Renal cortex interstitium (tissue), 15 donors: ENCODE measurements around the gene COX11. TPM values are rescaled to one million over a fixed set of nuclear protein-coding genes. Genes with fewer than 3 reads are reported as not detected.

ENCODE experiments used
- DNase-seq, 11 donors: peaks; one replicate each; pipeline ENCODE4 v3.0.0-alpha.2; 2013; ENCODE audit warnings: low read depth in 9 of 11, low spot score in 4 of 11; ENCODE audit errors: extremely low read depth in 1 of 11
- long read RNA-seq, 16 experiments: transcript quantifications; one replicate each; lab custom pipeline, GENCODE V29; 2026
- polyA plus RNA-seq, 3 donors: library from polyadenylated mRNA; unstranded; fragments of 120-200 nt; gene quantifications; one replicate each; pipeline ENCODE4 v1.2.1, GENCODE V29; 2013; ENCODE audit not compliant: insufficient read length in 3 of 3

The COX11 gene
- 100 to 1,000 TPM in 1 of 3 donors, 10 to 100 TPM in 2; 78.6 to 118 (median 92.0) TPM for polyA plus RNA-seq
- long read RNA-seq, donor 1, transcript COX11-201 (4 exons, 2,497 nt): major isoform, 12 of 35 reads
- long read RNA-seq, donor 1, transcript COX11-203 (1 exons, 3,244 nt): minor isoform, 7 of 35 reads
- long read RNA-seq, donor 1, partial matches to known transcripts: 12 of 35 reads
- long read RNA-seq, donor 1, other reads (novel, unspliced or antisense): 0 of 35 reads
- long read RNA-seq, donor 2, transcript COX11-203 (1 exons, 3,244 nt): major isoform, 8 of 45 reads
- long read RNA-seq, donor 2, partial matches to known transcripts: 27 of 45 reads
- long read RNA-seq, donor 2, other reads (novel, unspliced or antisense): 0 of 45 reads
- long read RNA-seq, donor 3, transcript COX11-201 (4 exons, 2,497 nt): major isoform, 28 of 70 reads
- long read RNA-seq, donor 3, transcript COX11-203 (1 exons, 3,244 nt): minor isoform, 9 of 70 reads
- long read RNA-seq, donor 3, transcript COX11-202 (3 exons, 1,108 nt): minor isoform, 10 of 70 reads
- long read RNA-seq, donor 3, partial matches to known transcripts: 17 of 70 reads
- long read RNA-seq, donor 3, other reads (novel, unspliced or antisense): 0 of 70 reads
- long read RNA-seq, donor 4, transcript COX11-202 (3 exons, 1,108 nt): minor isoform, 7 of 80 reads
- long read RNA-seq, donor 4, transcript COX11-203 (1 exons, 3,244 nt): major isoform, 59 of 80 reads
- long read RNA-seq, donor 4, transcript COX11-201 (4 exons, 2,497 nt): minor isoform, 12 of 80 reads
- long read RNA-seq, donor 4, partial matches to known transcripts: 0 of 80 reads
- long read RNA-seq, donor 4, other reads (novel, unspliced or antisense): 0 of 80 reads
- long read RNA-seq, donor 5: 0 reads
- long read RNA-seq, donor 6, transcript COX11-201 (4 exons, 2,497 nt): minor isoform, 14 of 101 reads
- long read RNA-seq, donor 6, transcript COX11-203 (1 exons, 3,244 nt): major isoform, 62 of 101 reads
- long read RNA-seq, donor 6, partial matches to known transcripts: 17 of 101 reads
- long read RNA-seq, donor 6, other reads (novel, unspliced or antisense): 0 of 101 reads
- long read RNA-seq, donor 7, transcript COX11-202 (3 exons, 1,108 nt): minor isoform, 8 of 55 reads
- long read RNA-seq, donor 7, transcript COX11-201 (4 exons, 2,497 nt): minor isoform, 9 of 55 reads
- long read RNA-seq, donor 7, transcript COX11-203 (1 exons, 3,244 nt): major isoform, 24 of 55 reads
- long read RNA-seq, donor 7, partial matches to known transcripts: 11 of 55 reads
- long read RNA-seq, donor 7, other reads (novel, unspliced or antisense): 0 of 55 reads
- long read RNA-seq, donor 8: 0 reads
- long read RNA-seq, donor 9, transcript COX11-201 (4 exons, 2,497 nt): major isoform, 14 of 48 reads
- long read RNA-seq, donor 9, transcript COX11-203 (1 exons, 3,244 nt): minor isoform, 11 of 48 reads
- long read RNA-seq, donor 9, transcript COX11-202 (3 exons, 1,108 nt): minor isoform, 9 of 48 reads
- long read RNA-seq, donor 9, partial matches to known transcripts: 10 of 48 reads
- long read RNA-seq, donor 9, other reads (novel, unspliced or antisense): 0 of 48 reads
- long read RNA-seq, donor 10, transcript COX11-201 (4 exons, 2,497 nt): minor isoform, 9 of 76 reads
- long read RNA-seq, donor 10, transcript COX11-203 (1 exons, 3,244 nt): major isoform, 17 of 76 reads
- long read RNA-seq, donor 10, transcript COX11-202 (3 exons, 1,108 nt): minor isoform, 14 of 76 reads
- long read RNA-seq, donor 10, partial matches to known transcripts: 27 of 76 reads
- long read RNA-seq, donor 10, other reads (novel, unspliced or antisense): 0 of 76 reads
- long read RNA-seq, donor 11, transcript COX11-203 (1 exons, 3,244 nt): minor isoform, 13 of 50 reads
- long read RNA-seq, donor 11, transcript COX11-201 (4 exons, 2,497 nt): major isoform, 22 of 50 reads
- long read RNA-seq, donor 11, transcript COX11-202 (3 exons, 1,108 nt): minor isoform, 6 of 50 reads
- long read RNA-seq, donor 11, partial matches to known transcripts: 9 of 50 reads
- long read RNA-seq, donor 11, other reads (novel, unspliced or antisense): 0 of 50 reads
- long read RNA-seq, donor 12, transcript COX11-203 (1 exons, 3,244 nt): major isoform, 21 of 39 reads
- long read RNA-seq, donor 12, transcript COX11-201 (4 exons, 2,497 nt): minor isoform, 6 of 39 reads
- long read RNA-seq, donor 12, partial matches to known transcripts: 6 of 39 reads
- long read RNA-seq, donor 12, other reads (novel, unspliced or antisense): 0 of 39 reads
- long read RNA-seq, donor 13: 0 reads
- long read RNA-seq, donor 14, transcript COX11-201 (4 exons, 2,497 nt): major isoform, 20 of 84 reads
- long read RNA-seq, donor 14, transcript COX11-203 (1 exons, 3,244 nt): minor isoform, 13 of 84 reads
- long read RNA-seq, donor 14, transcript COX11-202 (3 exons, 1,108 nt): minor isoform, 5 of 84 reads
- long read RNA-seq, donor 14, partial matches to known transcripts: 36 of 84 reads
- long read RNA-seq, donor 14, other reads (novel, unspliced or antisense): 5 of 84 reads
- long read RNA-seq, donor 15, transcript COX11-201 (4 exons, 2,497 nt): minor isoform, 10 of 25 reads
- long read RNA-seq, donor 15, transcript COX11-203 (1 exons, 3,244 nt): major isoform, 11 of 25 reads
- long read RNA-seq, donor 15, partial matches to known transcripts: 0 of 25 reads
- long read RNA-seq, donor 15, other reads (novel, unspliced or antisense): 0 of 25 reads
- long read RNA-seq, donor 16, transcript COX11-202 (3 exons, 1,108 nt): minor isoform, 28 of 214 reads
- long read RNA-seq, donor 16, transcript COX11-201 (4 exons, 2,497 nt): minor isoform, 48 of 214 reads
- long read RNA-seq, donor 16, transcript COX11-203 (1 exons, 3,244 nt): major isoform, 70 of 214 reads
- long read RNA-seq, donor 16, partial matches to known transcripts: 57 of 214 reads
- long read RNA-seq, donor 16, other reads (novel, unspliced or antisense): 0 of 214 reads

- DNase-seq: peak; percentile 93 to 99 (median 97)
Observed at GRCh38 chr17:54968262-54968987, at the start of gene COX11, which contains the start of gene STXBP4. COX11 (minus strand) TSS chr17:54968654; CDS start chr17:54968646, 8 bp downstream. STXBP4 (plus strand) TSS chr17:54968765; CDS start chr17:54986220, 17,455 bp downstream.

DNA sequence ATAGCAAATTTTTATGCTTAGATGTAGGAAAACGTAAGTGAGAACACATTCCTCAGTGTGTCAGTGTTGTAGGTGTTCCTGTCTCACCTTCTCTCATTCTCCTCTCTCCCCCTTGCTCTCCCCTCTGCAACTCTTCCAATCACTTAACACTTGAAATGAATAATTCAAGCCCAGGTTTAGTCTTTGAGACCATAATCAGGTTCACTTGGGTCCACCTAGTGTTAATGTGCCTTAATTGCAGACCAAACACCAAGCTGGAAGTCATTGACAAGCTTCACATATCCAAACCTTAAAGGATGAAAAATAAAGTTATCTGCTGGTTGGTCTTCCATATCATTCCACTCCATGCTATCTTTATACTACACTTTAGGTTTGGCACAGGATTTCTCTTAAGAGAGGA is 37.1 kb upstream of the COX11 start:
- DNase-seq: no peak

GRCh38 chr17:55004484-55004883 is 36.0 kb upstream of the COX11 start:
- DNase-seq: no peak

DNA sequence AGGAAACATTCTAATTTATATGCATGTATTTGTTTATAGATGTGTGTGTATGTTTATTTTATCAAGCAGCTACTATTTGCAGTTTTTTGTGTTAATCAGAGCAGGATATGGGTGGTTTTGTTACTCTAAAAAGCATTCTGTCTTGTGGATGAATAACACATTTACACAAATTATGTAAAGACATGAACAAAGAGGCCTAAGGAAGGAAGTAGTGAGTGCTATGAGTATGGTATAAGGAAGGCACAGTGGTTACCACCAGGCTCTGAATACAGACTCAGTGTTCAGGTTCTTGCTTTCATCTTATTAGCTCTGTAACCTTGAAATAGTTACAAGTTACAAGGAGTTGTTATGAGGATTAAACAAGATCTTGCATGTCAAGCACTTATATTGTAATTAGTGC is 34.0 kb upstream of the COX11 start:
- no peak for DNase-seq

DNA sequence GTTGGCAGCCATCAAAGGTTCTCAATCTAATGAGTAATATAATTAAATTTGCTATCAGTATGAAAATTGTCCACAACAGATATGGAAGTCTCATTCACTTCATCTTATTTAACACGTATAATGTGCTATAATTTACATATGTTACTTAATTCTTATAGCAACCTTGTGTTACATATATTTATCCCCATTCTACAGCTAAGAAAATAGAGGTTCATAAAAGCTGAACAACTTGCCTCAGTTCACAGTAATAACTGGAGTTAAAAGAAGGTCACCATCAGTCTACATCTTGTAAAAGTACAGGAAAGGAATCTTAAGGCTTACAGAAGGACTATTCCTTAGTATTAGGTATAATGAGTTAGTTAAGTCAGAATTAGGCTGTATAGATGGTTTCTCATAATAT is 28.0 kb upstream of the COX11 start:
- DNase-seq: no peak

DNA sequence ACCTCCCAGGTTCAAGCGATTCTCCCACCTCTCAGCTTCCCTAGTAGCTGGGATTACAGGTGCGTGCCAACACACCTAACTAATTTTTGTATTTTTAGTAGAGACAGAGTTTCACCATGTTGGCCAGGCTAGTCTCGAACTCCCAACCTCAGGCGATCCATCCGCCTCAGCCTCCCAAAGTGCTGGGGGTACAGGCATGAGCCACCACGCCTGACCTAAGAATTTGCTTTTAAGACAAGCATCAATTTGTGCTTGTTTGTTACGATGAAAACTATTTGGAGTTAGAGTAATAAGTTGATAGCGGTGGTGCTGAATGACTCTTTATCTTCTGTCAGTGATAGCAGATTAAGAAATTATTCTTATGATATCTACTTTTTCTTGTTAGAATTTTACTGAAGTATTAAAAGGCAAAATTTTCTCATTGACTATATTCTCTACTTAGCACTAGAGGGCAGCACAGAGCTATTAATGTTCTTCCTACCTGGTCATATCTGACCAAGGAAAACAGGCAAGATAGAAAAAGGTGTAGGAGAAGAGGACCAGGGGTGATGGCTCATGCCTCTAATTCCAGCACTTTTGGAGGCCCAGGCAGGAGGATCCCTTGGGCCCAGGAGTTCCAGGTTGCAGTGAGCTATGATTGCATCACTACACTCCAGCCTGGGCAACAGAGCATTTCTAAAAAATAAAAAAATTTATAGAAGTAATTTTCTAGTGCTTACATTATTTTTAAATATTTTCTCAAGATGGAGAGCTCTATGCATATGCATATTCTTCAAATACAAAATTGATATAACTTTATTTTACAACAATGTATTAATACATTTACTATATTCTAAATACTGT is 24.6 kb upstream of the COX11 start:
- peak; percentile 17 to 48 (median 28) for DNase-seq

DNA sequence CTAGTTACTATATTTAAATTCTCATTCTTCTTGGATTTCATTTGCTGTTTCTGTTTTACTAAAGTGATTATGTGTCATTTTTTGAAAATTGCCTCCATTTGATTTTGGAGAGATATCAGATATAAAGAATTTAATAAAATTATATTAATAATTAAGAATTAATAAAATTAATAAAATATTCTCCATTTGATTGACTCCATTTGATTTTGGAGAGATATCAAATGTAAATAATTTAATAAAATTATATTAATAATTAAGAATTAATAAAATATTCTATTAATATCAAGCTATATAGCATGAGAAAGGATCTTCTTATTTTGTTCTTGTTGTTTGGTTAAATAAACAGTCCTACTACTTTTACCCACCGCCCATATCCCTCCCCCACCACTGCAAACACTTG is 23.1 kb upstream of the COX11 start:
- DNase-seq: no peak

DNA sequence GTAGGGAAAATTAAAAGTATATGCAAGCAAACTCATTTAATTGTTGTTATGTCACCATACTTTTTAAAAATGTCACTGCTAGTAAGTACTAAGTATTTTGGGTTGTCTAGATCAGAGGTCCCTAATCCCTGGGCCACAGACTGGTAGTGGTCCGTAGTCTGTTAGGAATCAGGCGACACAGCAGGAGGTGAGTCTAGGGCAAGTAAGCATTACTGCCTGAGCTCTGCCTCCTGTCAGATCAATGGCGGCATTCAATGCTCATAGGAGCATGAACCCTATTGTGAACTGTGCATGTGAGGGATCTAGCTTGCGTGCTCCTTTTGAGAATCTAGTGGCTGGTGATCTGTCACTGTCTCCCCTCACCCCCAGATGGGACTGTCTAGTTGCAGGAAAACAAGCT is 21.7 kb upstream of the COX11 start:
- no peak for DNase-seq

DNA sequence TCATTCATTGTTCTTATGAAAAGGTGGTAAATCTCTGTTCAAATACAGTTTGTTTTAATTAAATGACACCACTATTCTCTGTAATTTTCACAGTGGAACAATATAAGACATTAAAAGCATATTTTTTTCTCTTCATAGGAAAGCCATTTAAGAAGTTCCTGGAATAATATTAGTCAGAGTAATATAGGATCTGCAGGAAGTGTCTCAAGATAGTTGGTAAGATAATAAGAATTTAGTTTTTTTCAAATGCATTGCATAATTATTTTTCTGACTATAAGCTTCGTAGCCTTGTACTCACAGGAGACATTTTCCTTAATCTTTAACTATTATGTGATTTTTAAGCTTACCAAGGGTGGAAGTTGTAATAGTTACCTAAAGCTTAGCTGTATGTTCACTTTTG is 17.0 kb upstream of the COX11 start:
- DNase-seq: no peak

- DNase-seq: no peak
Observed at GRCh38 chr17:54983260-54983659, 14.8 kb upstream of the COX11 start.

DNA sequence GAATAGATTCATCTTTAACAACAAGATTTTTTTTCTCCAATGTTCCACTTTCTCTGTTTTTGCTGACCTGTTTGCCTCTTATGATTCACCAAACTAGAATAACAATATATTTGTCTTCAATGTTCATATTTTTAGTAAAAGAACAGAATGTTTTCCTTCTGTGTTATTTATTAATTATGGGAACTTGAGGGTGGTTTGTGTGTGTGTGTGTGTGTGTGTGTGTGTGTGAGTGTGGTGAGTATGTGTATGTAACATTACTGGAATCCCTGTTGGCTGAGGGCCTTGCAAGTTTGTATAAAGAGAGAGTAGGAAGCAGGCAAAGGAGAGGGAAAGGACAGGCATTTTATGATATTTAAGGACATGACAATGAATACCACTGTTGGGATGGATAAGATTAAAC is 13.9 kb upstream of the COX11 start:
- DNase-seq: no peak

DNA sequence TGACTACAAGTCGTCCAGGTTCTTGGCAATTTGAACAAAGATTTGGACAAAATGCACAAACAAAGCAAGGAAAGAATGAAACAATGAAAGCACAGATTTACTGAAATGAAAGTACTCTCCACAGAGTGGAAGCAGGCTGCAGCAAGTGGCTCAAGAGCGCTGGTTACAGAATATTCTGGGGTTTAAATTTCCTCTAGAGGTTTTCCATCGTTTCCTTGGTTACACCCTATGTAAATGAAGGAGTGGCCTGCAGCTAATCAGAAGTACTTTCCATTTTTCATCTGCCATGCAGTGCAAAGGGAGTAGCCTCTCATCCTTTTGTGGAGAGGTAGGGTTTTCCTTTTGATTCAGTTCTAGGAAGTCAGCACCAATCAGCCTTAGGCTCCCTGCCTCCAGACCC is 11.9 kb upstream of the COX11 start:
- DNase-seq: no peak

DNA sequence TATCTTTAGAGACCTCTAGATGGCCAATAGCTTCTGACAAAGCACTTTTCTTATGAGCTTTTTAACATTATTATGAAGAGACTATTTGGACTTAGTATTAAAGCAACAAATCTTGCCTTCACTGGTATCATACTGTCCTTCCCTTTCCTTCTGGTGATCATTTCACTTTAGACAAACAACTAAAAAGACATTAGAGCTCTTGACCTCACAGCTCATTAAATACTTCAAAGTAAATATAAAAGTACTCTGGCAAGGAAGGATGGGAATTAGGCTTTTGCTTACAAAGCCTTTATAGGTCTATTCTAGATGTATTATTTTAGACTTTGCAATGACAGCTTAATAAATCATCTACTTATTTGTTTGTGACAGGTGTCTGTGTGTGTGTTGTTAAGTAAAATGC is 11.2 kb upstream of the COX11 start:
- DNase-seq: no peak

DNA sequence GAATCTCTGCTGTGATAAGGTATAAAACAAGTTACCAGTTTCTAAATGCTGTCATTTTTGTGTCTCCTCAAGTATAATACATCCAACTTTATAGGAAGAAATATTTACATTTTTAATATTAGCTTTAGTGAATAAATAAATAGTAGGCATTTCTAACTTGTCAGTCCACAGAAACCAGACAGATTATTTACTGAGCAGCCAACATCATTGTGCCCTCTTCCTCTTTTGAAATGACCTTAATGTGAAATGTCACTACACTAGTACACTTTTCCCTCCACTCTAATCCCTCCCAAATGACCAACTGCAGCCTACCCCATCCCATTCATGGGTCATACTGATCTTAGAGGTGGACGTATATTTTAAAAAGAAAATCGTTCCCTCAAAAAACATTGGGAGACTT is 9.3 kb upstream of the COX11 start:
- DNase-seq: no peak
